PFSK-1 (cell line): ENCODE results near the gene NEGR1.

Experiments used
- FOXP2 ChIP-seq: optimal IDR thresholded peaks from 2 replicates; pipeline ENCODE3; 2011; ENCODE audit warnings: borderline replicate concordance, control low read depth, inconsistent platforms; ENCODE audit not compliant: insufficient read depth; ENCODE audit errors: extremely low read length, extremely low read depth
- POLR2AphosphoS5 ChIP-seq: IDR thresholded peaks from 2 replicates; pipeline ENCODE4 v1.6.1; 2012; ENCODE audit warnings: low read depth, mild to moderate bottlenecking, control low read depth, low read length, moderate library complexity
- SIN3A ChIP-seq: IDR thresholded peaks from 2 replicates; pipeline ENCODE4 v1.6.1; 2012; ENCODE audit warnings: mild to moderate bottlenecking, low read length, moderate library complexity, borderline replicate concordance; ENCODE audit not compliant: insufficient read depth
- TAF1 ChIP-seq: IDR thresholded peaks from 2 replicates; pipeline ENCODE4 v1.6.1; 2012; ENCODE audit warnings: low read length, control low read depth, borderline replicate concordance; ENCODE audit not compliant: insufficient read depth
- TF ChIP-seq, protein P1 (sequence below), 2 experiments: IDR thresholded peaks; 2 replicates each; pipeline versions ENCODE4 v1.6.1 to v1.8.0; 2011 to 2012; ENCODE audit warnings: low read depth in 2 of 2, low read length in 2 of 2, control low read depth in 1 of 2, inconsistent platforms in 1 of 2, mild to moderate bottlenecking in 1 of 2, moderate library complexity in 1 of 2; ENCODE audit not compliant: insufficient read depth in 1 of 2

The NEGR1 gene

GRCh38 chr1:72009173-72010093 is 272.9 kb downstream of the NEGR1 start:
- no peak for TF ChIP-seq SIN3A
- TF ChIP-seq FOXP2: no peak
- no peak for TF ChIP-seq TAF1
- TF ChIP-seq, protein P1, sequence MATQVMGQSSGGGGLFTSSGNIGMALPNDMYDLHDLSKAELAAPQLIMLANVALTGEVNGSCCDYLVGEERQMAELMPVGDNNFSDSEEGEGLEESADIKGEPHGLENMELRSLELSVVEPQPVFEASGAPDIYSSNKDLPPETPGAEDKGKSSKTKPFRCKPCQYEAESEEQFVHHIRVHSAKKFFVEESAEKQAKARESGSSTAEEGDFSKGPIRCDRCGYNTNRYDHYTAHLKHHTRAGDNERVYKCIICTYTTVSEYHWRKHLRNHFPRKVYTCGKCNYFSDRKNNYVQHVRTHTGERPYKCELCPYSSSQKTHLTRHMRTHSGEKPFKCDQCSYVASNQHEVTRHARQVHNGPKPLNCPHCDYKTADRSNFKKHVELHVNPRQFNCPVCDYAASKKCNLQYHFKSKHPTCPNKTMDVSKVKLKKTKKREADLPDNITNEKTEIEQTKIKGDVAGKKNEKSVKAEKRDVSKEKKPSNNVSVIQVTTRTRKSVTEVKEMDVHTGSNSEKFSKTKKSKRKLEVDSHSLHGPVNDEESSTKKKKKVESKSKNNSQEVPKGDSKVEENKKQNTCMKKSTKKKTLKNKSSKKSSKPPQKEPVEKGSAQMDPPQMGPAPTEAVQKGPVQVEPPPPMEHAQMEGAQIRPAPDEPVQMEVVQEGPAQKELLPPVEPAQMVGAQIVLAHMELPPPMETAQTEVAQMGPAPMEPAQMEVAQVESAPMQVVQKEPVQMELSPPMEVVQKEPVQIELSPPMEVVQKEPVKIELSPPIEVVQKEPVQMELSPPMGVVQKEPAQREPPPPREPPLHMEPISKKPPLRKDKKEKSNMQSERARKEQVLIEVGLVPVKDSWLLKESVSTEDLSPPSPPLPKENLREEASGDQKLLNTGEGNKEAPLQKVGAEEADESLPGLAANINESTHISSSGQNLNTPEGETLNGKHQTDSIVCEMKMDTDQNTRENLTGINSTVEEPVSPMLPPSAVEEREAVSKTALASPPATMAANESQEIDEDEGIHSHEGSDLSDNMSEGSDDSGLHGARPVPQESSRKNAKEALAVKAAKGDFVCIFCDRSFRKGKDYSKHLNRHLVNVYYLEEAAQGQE (IDR thresholded peaks at IDR 0.05; ENCODE audit: insufficient read depth in 1 of 2, low read depth in 2 of 2, low read length in 2 of 2): no peak
- TF ChIP-seq POLR2AphosphoS5: no peak

DNA sequence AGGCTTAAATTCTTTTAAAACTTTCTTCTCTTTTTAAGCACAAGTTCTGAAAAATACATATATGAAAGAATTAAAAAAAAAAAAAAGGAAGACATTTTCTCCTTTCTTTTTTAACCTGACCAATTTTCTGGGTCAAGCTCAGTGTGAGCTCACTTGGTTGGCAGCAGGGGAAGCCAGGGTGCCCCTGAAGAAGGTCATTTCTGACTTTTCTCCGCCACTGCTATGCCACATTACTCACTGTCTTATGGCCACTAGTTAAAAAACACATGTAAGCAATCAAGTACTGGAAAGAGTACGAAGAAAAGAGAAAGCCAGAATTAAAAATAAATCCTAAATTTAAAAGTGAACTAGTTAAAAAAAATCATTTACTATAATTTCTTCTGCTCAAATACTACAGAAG is 275.0 kb downstream of the NEGR1 start:
- TF ChIP-seq, protein P1 (IDR thresholded peaks at IDR 0.05; ENCODE audit: insufficient read depth in 1 of 2, low read depth in 2 of 2, low read length in 2 of 2): no peak
- TF ChIP-seq SIN3A (no peak), FOXP2 (no peak)

- TF ChIP-seq POLR2AphosphoS5: no peak
- no peak for TF ChIP-seq SIN3A
- TF ChIP-seq TAF1: no peak
- TF ChIP-seq FOXP2: no peak
- TF ChIP-seq, protein P1 (IDR thresholded peaks at IDR 0.05; ENCODE audit: insufficient read depth in 1 of 2, low read depth in 2 of 2, low read length in 2 of 2): no peak
Measured at GRCh38 chr1:72006092-72006491, 276.2 kb downstream of the NEGR1 start.

GRCh38 chr1:72003092-72003491 is 279.2 kb downstream of the NEGR1 start:
- TF ChIP-seq FOXP2 (no peak), POLR2AphosphoS5 (no peak), SIN3A (no peak), TAF1 (no peak)
- TF ChIP-seq, protein P1 (IDR thresholded peaks at IDR 0.05; ENCODE audit: insufficient read depth in 1 of 2, low read depth in 2 of 2, low read length in 2 of 2): no peak
